Measurements from ENCODE around the gene CFAP107.
"Not testable (repeated sequence)": the region's sequence is repeated elsewhere in the genome, so short reads cannot be mapped to it uniquely, and the experiment has no call there.

CFAP107 gene

GRCh38 chr1:12745992-12746323, at the start of gene CFAP107:
Gene CFAP107, plus strand, starts transcription at chr1:12746200. Its CDS starts 231 bp downstream, at chr1:12746431.
- DNase-seq, result no peak

- DNase-seq, result no peak
Measured at GRCh38 chr1:12696658-12697057, 49.3 kb upstream of the CFAP107 start.

- DNase-seq, result no peak
Measured at GRCh38 chr1:12697397-12697796, 48.6 kb upstream of the CFAP107 start.

GRCh38 chr1:12703821-12704451, 42.1 kb upstream of the CFAP107 start:
- no peak for DNase-seq

GRCh38 chr1:12706061-12706460, 39.9 kb upstream of the CFAP107 start:
- DNase-seq, result no peak

GRCh38 chr1:12708396-12709090, 37.5 kb upstream of the CFAP107 start:
- no peak for DNase-seq

GRCh38 chr1:12709091-12709491, 36.9 kb upstream of the CFAP107 start:
- no peak for DNase-seq

- DNase-seq, result no peak
Measured at GRCh38 chr1:12709696-12710095, 36.3 kb upstream of the CFAP107 start.

GRCh38 chr1:12711536-12711935, 34.5 kb upstream of the CFAP107 start:
- DNase-seq, result no peak

- no peak for DNase-seq
Measured at GRCh38 chr1:12712076-12712475, 33.9 kb upstream of the CFAP107 start.

- DNase-seq, result no peak
Measured at GRCh38 chr1:12712929-12713328, 33.1 kb upstream of the CFAP107 start.

- not testable (repeated sequence) for DNase-seq
Measured at GRCh38 chr1:12713651-12714050, 32.3 kb upstream of the CFAP107 start.

GRCh38 chr1:12714710-12715475, 31.1 kb upstream of the CFAP107 start:
- DNase-seq, result no peak

- DNase-seq, result no peak
Measured at GRCh38 chr1:12715896-12716437, 30.0 kb upstream of the CFAP107 start, which contains the start of gene AADACL3. Gene AADACL3, plus strand, starts transcription at chr1:12716110. Its CDS starts 67 bp downstream, at chr1:12716177.

- DNase-seq, result no peak
Measured at GRCh38 chr1:12717301-12717838, 28.6 kb upstream of the CFAP107 start.

GRCh38 chr1:12722626-12723025, 23.4 kb upstream of the CFAP107 start:
- DNase-seq, result no peak

- DNase-seq, result no peak
Measured at GRCh38 chr1:12728391-12728790, 17.6 kb upstream of the CFAP107 start.

- no peak for DNase-seq
Measured at GRCh38 chr1:12730156-12730555, 15.8 kb upstream of the CFAP107 start.

- DNase-seq, result not testable (repeated sequence)
Measured at GRCh38 chr1:12731084-12731483, 14.9 kb upstream of the CFAP107 start.

GRCh38 chr1:12734651-12735050, 11.3 kb upstream of the CFAP107 start:
- no peak for DNase-seq

- DNase-seq, result no peak
Measured at GRCh38 chr1:12738934-12739333, 7.1 kb upstream of the CFAP107 start.

- no peak for DNase-seq
Measured at GRCh38 chr1:12739613-12740012, 6.4 kb upstream of the CFAP107 start.

GRCh38 chr1:12741946-12742345, 4.1 kb upstream of the CFAP107 start:
- DNase-seq, result no peak

All from activated CD8-positive, alpha-beta memory T cell treated with anti-CD3 and anti-CD28 coated beads, Interleukin-2, amount 50 U/mL, for 48 hours (primary cell).